A549 (cell line): ENCODE results near the gene PTPN22.

Source experiments
- CTCF ChIP-seq: fragments of >200 bp; sonication (Bioruptor Twin); formaldehyde crosslinking; IDR thresholded peaks from 3 replicates; pipeline ENCODE4 v1.5.1; 2016
- HMGXB4 ChIP-seq: fragments of 250-450 bp; sonication (Bioruptor Pico); IDR thresholded peaks from 2 replicates; pipeline ENCODE4 v1.5.0; 2021; ENCODE audit warnings: mild to moderate bottlenecking, moderate library complexity, borderline replicate concordance
- RAD21 ChIP-seq, 2 experiments: fragments of >200 bp in 1 of 2; sonication (Bioruptor Twin) in 1 of 2; formaldehyde crosslinking in 1 of 2; IDR thresholded peaks in 1 of 2; conservative IDR thresholded peaks in 1 of 2; 2 replicates in 1 of 2; 3 replicates in 1 of 2; pipeline ENCODE4 v1.6.1; 2012 to 2018; ENCODE audit warnings: inconsistent platforms in 1 of 2

- TF ChIP-seq CTCF, result no peak
- TF ChIP-seq RAD21 (conservative IDR thresholded peaks at IDR 0.05 in 1 of 2, IDR thresholded peaks at IDR 0.05 in 1 of 2), result no peak
- TF ChIP-seq HMGXB4 (CRISPR knock-in tag), result no peak
Measured at GRCh38 chr1:113786069-113786468, 85.4 kb downstream of the PTPN22 start.
